ENCODE results near the gene RHOT2.
"Not testable (repeated sequence)": the region's sequence is repeated elsewhere in the genome, so short reads cannot be mapped to it uniquely, and the experiment has no call there.

Gene RHOT2

DNA sequence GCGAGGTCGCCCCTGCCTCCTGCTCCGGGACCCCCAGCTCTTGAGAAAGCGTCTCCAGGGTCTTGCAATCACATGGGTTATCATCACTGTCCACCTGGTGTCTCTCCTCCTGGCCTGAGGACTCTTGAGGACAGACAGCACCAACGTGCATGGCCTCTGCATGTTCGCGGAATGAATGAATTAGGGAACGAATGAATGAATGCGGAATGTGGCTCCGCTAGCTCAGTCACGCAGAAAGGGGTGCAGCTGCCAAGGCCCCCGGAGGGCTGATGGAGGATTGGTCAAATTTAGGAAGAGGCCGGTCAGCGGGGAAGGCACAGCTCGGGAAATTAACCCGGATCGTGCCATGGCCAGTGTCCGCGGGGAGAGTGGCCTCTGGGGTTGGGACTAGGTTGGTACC lies 34.4 kb downstream of the RHOT2 start:
- FAIRE-seq, result no peak

- FAIRE-seq, result no peak
Observed at GRCh38 chr16:703406-703805, 35.5 kb downstream of the RHOT2 start.

DNA sequence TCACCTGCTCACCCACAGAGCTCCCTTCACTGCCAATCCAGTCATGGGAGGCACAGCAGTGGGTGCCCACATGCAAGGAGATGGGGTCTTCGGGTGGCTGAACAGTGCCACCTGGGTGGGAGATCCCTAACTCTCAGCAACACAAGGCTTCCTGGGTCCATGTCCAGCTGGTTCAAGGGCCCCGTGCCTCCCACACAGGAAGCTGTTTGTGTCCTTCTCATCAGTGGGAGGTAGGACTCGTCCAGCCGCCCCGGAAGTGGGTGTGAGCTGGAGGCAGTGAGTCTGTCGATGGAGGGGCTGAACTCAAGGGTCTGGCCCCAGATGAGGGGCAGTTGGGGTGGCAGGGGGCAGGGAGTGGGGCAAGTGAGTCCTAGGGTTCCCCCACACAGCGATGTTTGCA lies 36.1 kb downstream of the RHOT2 start:
- FAIRE-seq, result no peak

DNA sequence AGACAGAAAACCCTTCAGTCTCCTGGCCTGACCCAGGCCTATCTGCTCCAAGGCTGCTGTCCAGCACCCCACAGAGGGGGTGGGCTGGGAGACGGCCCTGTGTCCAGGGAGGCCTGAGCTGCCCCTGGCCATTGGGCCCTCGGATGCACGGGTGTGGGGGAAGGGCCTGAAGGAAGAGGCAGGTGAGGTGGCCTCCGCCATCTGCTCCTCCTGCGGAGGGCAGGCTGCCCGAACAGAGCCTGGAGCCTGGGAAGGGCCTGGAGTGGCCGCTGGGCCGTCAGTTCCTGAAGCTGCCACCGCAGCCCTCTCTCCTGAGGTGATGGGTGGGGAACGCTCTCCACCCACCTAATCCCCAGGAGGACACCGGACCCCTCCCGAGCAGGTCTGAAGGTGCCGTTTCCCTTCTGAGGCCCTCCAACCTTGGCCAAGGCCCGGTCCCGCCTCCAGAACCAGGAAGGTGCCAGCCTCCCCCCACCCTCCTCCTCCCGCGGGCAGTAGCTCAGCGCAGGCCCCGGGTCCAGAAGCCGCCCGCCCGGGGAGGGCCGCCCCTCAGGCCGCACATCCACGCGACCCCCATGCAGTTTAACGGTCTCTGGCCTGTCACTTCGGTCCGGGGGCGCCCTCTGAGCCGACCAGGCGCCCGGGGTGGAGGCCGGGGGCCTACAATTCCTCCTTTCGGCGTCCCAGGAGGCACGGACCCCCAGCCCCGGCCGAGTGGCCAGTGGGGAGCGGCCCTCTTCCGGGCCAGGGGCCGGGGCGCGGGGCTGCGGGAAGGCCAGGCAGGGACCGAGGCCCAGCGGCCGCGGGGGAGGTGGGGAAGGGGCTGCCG lies 36.8 kb downstream of the RHOT2 start:
- FAIRE-seq, result no peak

DNA sequence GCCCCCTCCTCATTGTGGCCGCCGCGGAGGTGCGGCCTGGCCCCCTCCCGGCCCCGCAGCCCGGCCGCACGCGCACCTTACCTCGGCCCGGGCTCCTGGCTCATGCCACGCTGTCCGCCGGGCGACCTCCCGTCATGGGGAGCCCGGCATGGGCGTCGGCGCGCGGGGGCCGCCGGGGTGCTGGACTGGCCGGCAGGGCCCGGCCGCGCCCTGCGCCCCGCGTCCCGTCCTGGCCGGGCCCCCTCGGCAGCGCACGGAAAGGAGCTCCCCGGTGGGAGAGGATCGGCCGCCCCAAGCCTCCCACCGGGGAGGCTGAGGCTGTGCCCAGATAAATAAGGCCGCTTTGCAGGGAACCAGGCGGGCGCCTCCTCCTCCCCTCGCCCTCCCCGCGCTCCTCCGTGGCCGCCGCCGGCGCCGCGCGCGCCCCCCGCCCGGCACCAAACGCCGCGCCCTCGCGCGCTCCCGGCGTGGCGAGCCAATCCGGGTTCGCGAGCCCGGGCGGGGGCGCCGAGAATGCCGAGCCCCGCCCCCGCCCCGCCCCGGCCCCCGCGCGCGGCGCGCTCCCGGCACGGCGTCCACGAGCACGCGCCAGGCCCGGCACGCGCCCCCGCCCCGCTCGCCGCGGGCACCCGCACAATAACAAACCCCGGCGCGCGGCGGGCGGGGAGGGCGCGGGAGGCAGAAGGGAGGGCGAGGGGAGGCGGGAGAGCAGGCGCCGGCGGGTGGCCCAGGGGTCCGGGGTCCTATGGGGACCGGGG lies 37.7 kb downstream of the RHOT2 start, which contains the start of gene FBXL16:
TSS of gene FBXL16 (minus strand) at position 371 of the 758 bp plus-strand sequence. CDS start 8,396 bp downstream, outside the sequence.
- FAIRE-seq, result no peak

DNA sequence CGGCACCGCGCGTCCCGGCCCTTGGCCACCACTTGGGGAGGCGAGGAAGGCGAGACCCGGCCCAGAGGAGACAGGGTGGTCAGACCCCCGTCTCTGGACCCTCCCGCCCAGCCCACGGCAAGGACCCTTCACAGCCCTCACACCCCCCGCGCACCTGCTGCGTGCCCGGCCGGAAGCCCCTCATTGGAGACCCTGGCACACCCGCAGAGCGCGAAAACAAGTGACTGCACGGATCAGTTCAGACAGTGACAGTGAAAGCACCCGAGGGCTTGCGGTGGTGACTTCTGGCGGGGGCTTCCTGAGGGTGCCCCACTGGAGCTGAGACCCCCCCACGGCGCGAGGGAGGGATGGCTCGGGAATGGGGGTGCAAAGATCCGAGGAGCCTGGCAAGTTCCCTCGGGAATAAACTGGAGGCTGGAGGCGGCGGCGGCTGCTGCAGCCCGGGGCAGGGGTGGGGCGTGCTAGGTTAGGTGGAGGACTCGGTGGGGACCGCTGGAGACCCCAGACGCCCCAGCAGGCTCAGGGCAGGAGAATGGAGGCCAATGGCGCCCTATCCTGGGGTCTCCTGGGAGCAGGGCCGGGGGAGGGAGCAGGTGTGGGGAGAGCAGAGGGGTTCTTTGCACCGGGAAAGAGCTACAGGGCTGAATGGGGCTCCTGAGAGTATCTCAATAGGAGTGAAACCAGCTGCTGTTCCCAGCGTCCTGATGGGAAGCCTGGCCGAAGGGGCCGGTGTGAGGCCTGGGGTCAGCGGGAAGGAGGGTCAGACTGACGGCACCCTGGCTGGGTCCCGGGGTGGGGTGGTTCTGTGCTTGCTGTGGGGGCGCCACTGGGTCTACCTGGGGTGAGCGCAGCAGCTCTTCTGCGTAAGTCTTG lies 38.5 kb downstream of the RHOT2 start:
- FAIRE-seq, result no peak

DNA sequence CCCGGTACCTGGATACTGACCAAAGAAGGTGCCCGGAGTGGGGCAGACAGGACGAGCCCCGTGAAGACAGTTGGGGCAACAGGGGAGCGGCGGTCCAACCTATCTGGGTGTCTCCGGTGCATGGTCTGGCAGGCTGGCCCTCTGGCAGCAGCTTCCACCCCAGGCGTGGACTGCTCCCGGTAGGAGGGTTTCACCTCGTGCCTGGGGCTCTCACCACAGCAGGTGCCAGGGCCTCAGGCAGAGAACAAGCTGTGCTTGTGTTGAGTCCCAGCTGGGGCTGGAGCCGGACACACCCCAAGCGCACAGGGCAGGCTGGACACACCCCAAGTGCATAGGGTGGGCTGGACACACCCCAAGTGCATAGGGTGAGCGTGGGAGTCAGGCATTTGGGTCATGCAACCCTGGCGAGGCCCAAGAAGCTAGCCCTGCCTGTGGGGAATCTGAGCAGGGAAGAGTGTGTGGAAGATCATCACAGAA lies 39.2 kb downstream of the RHOT2 start:
- FAIRE-seq, result no peak

- no peak for FAIRE-seq
Observed at GRCh38 chr16:708019-708418, 40.1 kb downstream of the RHOT2 start.

DNA sequence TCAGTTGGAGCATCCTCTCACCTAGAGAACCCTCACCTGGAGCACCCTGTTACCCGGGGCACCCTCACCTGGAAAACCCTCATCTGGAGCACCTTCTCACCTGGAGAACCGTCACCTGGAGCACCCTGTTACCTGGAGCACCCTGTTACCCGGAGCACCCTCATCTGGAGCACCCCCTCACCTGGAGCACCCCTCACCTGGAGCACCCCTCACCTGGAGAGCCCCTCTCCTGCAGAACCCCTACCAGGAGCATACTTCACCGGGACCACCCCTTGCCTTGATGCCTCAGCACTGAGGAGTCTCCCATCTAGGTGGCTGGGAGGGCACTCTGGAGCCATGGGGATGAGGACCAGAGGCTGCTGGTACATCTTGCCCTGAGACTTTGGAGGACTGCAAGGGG lies 41.0 kb downstream of the RHOT2 start:
- no peak for FAIRE-seq

GRCh38 chr16:709566-710499 lies 41.9 kb downstream of the RHOT2 start:
- FAIRE-seq, result no peak

DNA sequence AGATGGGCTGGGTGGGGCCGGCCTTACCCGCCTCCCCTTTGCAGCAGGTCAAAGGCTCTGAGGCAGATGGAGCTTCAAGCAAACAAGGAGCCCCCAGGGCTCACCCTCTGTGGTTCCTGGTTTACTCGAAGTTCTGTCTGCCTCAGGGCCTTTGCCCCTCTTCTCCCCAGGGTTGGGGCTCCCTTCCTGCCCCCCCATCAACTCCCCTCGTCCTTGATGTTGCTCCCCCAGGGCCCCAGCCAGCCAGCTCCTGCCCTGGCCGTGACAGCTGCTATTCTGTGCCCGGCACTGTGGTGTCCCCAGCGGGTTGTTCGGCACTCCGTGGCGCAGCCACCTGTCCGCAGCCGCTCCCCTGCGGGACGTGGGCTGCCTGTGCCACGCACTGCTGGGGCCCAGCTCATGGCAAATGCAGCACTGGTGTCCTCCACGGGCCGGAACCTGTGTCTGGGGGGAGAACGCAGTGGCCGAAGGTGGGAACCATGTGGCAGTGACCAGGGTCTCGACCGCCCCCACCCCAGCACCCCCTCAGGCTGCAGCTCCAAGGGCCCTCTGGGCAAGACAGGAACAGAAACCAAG lies 42.7 kb downstream of the RHOT2 start:
- FAIRE-seq, result no peak

DNA sequence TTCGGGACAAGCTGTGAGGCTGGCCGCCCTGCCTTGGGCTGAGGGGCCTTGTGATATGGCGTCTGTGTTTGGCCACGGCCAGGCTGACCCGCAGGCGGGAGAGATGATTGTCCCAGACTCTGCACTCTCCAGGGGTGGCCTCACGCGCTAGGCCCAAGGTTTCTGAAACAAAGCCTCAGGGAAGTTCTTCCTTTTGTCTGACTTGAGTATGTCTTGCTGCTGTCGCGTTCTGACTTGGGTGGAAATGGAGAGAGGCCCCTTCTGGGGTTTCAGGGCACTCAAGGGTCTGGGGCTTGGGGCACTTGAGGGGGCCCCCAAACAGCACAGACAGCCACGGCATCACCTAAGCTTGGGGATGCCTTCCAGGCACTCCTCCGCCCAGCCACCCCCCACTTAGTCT lies 43.2 kb downstream of the RHOT2 start:
- FAIRE-seq, result no peak

- FAIRE-seq, result no peak
Observed at GRCh38 chr16:711548-712320, 43.8 kb downstream of the RHOT2 start.

GRCh38 chr16:712740-713250 lies 44.9 kb downstream of the RHOT2 start:
- not testable (repeated sequence) for FAIRE-seq

DNA sequence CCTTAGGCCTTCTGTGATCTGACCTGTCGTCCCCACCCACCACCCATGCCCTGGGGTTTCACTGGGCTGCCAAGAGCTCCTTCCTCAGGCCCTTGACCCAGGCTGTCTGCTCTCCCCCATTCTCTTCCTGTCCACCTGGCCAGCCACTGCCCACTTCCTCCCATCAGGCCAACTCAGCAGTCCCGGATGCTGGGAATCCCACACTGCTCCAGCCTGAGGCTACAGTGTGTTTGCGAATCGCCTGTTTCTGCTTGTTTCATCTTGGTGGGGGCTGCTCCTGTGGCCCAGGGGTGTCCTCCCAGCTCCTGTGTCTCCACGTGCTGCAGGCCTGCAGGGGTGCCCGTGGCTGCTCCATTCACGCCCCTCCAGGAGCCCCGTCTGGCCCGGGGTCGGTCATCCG lies 46.1 kb downstream of the RHOT2 start:
- FAIRE-seq, result no peak

DNA sequence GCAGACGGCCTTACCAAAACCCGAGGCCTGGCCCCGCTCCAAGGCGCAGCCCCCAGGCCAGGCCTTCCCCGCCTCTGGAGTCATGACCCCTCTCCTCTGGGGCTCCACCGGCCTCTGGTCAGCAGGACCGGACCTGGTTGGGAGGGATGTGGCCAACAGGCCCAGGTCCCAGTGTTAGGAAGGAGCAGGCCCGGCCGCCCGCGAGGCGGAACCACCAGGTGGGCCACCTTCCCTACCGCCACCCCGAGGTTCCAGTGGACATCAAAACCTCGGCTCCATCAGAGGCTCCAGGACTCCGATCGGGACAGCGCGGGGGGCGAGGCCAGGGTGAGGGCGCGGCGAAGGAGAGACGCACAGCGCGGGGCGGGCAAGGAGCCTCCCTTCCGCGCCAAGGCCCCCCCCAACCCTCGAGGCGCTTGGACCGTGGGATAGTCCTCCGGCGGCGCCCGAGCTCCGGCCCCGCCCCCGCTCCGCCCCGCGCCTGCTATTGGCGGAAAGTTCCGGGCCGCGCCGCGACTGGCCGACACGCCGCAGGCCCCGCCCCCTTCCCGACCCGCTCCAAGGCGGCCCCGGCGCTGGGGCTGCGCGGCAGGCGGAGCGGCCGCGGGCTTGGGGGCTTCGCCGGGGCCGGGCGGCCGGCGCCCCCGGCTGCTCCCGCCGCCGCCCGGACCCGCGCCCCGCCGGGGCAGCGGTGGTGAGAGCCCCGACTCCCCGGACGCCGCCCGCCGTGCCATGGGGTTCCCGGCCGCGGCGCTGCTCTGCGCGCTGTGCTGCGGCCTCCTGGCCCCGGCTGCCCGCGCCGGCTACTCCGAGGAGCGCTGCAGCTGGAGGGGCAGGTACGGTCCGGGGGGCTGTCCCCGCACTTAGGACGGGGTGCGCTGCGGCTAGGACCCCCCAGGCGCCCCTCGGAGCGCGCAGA lies 46.9 kb downstream of the RHOT2 start, which contains the start of gene METRN:
TSS of gene METRN (plus strand) at position 561 of the 919 bp plus-strand sequence. CDS start at position 733, 172 bp downstream.
- no peak for FAIRE-seq

- FAIRE-seq, result no peak
Observed at GRCh38 chr16:715477-716199, 47.7 kb downstream of the RHOT2 start.

DNA sequence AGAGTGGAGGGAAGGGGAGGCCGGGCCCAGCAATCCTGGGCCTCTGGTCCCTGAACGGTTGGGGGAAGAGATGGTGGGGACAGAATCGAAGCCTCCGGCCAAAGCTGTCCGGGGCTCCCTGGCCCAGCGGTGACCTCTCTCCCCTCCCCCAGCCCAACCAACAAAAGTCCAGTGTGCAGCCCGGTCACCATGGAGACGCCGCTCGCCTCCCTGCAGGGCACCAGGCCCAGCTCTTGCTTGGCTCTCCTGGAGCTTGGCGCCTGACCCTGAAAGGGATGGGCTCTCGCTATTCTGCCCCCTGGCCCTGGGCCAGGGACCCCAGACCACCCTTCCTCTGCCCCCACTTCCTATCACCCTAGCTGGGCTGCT lies 48.3 kb downstream of the RHOT2 start:
- FAIRE-seq, result no peak
